ENCODE measurements around the gene KRT1.

KRT1 gene

DNA sequence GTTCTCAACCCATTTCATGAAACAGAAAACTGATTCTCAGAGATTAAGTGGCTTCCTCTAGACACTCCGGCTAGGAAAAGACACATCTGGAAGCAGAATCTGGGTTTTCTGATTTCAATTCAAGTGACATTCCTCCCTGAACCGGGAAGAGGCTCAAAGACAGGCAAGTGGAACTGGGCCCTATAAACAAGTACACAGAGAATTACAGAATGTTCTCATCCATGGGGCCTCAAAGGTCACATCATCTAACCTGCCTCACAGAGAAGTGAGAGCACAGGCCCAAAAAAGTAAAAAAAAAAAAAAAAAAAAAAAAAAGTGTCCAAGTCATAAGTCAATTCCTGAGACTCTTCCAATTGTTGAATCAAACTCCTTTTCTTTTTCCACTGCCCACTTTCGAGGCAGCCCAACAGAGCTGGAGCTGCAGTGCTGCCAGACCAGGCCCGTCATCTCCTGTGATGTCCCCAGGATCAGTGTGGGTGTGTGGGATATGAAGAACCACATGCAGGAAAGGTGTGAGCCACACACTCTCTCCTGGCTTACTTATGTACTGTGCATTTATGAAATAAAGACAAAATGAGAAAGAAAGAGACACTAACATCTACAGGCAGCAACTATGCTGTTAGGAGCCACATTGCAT is 2.8 kb upstream of the KRT1 start:
- Mint-ChIP-seq H3K4me1 (ENCODE audit: low read depth) (no peaks in the 10 kb centered on the region), H3K4me3 (no peak overlapping the region), H3K36me3 (ENCODE audit: low read depth) (no peaks in the 10 kb centered on the region), H3K27me3 (peaks cover 11% of the 10 kb centered on the region), H3K27ac (no peak overlapping the region), H3K9me3 (no peaks in the 10 kb centered on the region)
- intact Hi-C loops (cut with micrococcal nuclease): loop anchor here (2.0 kb wide), 1 partner anchor 28 kb away; no protein-coding TSS in a partner anchor

DNA sequence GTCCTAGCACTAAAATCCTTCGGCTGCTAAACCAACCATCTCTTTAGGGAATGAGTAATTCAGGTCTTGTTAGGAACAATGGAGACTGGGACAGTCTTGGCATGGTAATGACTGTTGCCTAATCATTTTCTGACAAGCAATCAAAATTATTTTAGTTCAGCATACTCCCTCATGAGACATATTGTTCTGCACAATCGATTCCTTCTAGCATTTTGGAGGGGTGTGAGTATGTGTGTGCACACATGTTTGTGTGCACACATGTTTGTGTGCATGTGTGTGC is 2.1 kb upstream of the KRT1 start:
- H3K27me3 Mint-ChIP-seq: peaks cover 10% of the 10 kb centered on the region
- intact Hi-C loops (cut with micrococcal nuclease): loop anchor here (2.0 kb wide), 1 partner anchor 28 kb away; no protein-coding TSS in a partner anchor
- no peak overlapping the region for H3K27ac Mint-ChIP-seq
- no peaks in the 10 kb centered on the region for H3K4me1 Mint-ChIP-seq (ENCODE audit: low read depth)
- H3K36me3 Mint-ChIP-seq (ENCODE audit: low read depth): no peaks in the 10 kb centered on the region
- H3K9me3 Mint-ChIP-seq: no peaks in the 10 kb centered on the region
- no peak overlapping the region for H3K4me3 Mint-ChIP-seq

DNA sequence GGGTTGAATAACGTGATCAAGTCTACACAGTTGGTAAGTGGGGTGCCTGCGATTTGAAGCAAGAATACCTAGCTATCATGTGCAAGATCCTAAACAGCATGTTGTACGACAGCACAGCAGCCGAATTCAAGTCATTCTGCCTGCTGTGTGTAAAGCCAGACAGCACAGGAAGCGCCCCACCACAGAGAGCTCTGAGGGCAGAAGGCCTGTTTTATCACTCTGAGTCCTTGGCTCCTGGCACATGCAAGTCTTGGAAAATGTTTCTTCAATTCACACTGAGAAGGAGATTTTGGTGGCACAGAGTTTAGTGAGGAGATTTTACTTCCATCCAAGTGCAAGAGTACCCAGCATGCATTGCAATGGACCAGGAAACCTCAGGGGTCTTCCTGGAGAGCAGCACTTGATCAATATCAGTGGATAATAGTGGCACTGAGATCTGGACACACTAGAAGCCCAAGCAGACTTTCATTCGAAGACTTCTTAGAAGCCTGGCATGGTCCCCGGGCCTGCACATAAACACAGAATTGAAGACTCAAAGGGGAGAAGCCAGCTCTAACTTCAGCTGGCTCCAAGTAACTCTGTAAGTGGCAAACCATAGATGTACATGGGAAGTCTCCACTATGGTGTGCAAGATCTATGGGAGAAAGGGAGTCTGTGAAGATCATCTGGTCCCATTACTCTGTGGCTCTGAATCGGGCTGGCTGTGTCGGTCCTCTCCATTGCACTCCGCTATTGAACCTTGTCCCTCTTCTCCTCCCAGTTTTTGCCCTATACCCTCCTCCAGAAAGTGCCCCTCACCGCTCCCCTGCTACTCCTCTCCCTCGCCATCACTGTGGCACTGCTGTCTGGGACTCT is 1.5 kb upstream of the KRT1 start:
- intact Hi-C loops (cut with micrococcal nuclease): loop anchor here (2.0 kb wide), 1 partner anchor 29 kb away; no protein-coding TSS in a partner anchor
- Mint-ChIP-seq H3K27me3 (peaks cover 10% of the 10 kb centered on the region), H3K4me1 (ENCODE audit: low read depth) (no peaks in the 10 kb centered on the region), H3K27ac (no peak overlapping the region), H3K4me3 (no peak overlapping the region), H3K36me3 (ENCODE audit: low read depth) (no peaks in the 10 kb centered on the region), H3K9me3 (no peaks in the 10 kb centered on the region)

- H3K27me3 Mint-ChIP-seq: peaks cover 10% of the 10 kb centered on the region
- intact Hi-C loops (cut with micrococcal nuclease): no loop called here
- no peaks in the 10 kb centered on the region for H3K36me3 Mint-ChIP-seq (ENCODE audit: low read depth)
- H3K27ac Mint-ChIP-seq: no peak overlapping the region
- no peak overlapping the region for H3K4me3 Mint-ChIP-seq
- no peaks in the 10 kb centered on the region for H3K9me3 Mint-ChIP-seq
- no peaks in the 10 kb centered on the region for H3K4me1 Mint-ChIP-seq (ENCODE audit: low read depth)
Observed at GRCh38 chr12:52679875-52680274, 332 bp downstream of the KRT1 start.

GRCh38 chr12:52677671-52678070 is 2.5 kb downstream of the KRT1 start:
- no peaks in the 10 kb centered on the region for H3K4me1 Mint-ChIP-seq (ENCODE audit: low read depth)
- intact Hi-C loops (cut with micrococcal nuclease): no loop called here

GRCh38 chr12:52677126-52677525 is 3.1 kb downstream of the KRT1 start:
- H3K27ac Mint-ChIP-seq: no peak overlapping the region
- H3K27me3 Mint-ChIP-seq: peaks cover 8% of the 10 kb centered on the region
- intact Hi-C loops (cut with micrococcal nuclease): no loop called here
- H3K4me1 Mint-ChIP-seq (ENCODE audit: low read depth): no peaks in the 10 kb centered on the region
- H3K9me3 Mint-ChIP-seq: no peaks in the 10 kb centered on the region
- no peak overlapping the region for H3K4me3 Mint-ChIP-seq
- H3K36me3 Mint-ChIP-seq (ENCODE audit: low read depth): no peaks in the 10 kb centered on the region

More at GRCh38 chr12:52677671-52678070, 2.5 kb downstream of the KRT1 start:
- Mint-ChIP-seq H3K27me3 (peaks cover 8% of the 10 kb centered on the region), H3K27ac (no peak overlapping the region), H3K4me3 (no peak overlapping the region), H3K9me3 (no peaks in the 10 kb centered on the region), H3K36me3 (ENCODE audit: low read depth) (no peaks in the 10 kb centered on the region)

- intact Hi-C loops (cut with micrococcal nuclease): no loop called here
- Mint-ChIP-seq H3K27ac (no peak overlapping the region), H3K27me3 (peaks cover 8% of the 10 kb centered on the region), H3K36me3 (ENCODE audit: low read depth) (no peaks in the 10 kb centered on the region), H3K4me3 (no peak overlapping the region), H3K9me3 (no peaks in the 10 kb centered on the region), H3K4me1 (ENCODE audit: low read depth) (no peaks in the 10 kb centered on the region)
Observed at GRCh38 chr12:52676163-52676562, 4.0 kb downstream of the KRT1 start.

GRCh38 chr12:52675301-52675701 is 4.9 kb downstream of the KRT1 start:
- Mint-ChIP-seq H3K4me3 (no peak overlapping the region), H3K27ac (no peak overlapping the region), H3K4me1 (ENCODE audit: low read depth) (no peaks in the 10 kb centered on the region), H3K36me3 (ENCODE audit: low read depth) (no peaks in the 10 kb centered on the region), H3K9me3 (no peaks in the 10 kb centered on the region), H3K27me3 (peaks cover 8% of the 10 kb centered on the region)
- intact Hi-C loops (cut with micrococcal nuclease): no loop called here

- Mint-ChIP-seq H3K4me3 (no peak overlapping the region), H3K4me1 (ENCODE audit: low read depth) (no peaks in the 10 kb centered on the region), H3K9me3 (no peaks in the 10 kb centered on the region), H3K27ac (no peak overlapping the region), H3K36me3 (ENCODE audit: low read depth) (no peaks in the 10 kb centered on the region), H3K27me3 (peaks cover 5% of the 10 kb centered on the region)
- intact Hi-C loops (cut with micrococcal nuclease): no loop called here
Observed at GRCh38 chr12:52674433-52674775, 5.8 kb downstream of the KRT1 start.

DNA sequence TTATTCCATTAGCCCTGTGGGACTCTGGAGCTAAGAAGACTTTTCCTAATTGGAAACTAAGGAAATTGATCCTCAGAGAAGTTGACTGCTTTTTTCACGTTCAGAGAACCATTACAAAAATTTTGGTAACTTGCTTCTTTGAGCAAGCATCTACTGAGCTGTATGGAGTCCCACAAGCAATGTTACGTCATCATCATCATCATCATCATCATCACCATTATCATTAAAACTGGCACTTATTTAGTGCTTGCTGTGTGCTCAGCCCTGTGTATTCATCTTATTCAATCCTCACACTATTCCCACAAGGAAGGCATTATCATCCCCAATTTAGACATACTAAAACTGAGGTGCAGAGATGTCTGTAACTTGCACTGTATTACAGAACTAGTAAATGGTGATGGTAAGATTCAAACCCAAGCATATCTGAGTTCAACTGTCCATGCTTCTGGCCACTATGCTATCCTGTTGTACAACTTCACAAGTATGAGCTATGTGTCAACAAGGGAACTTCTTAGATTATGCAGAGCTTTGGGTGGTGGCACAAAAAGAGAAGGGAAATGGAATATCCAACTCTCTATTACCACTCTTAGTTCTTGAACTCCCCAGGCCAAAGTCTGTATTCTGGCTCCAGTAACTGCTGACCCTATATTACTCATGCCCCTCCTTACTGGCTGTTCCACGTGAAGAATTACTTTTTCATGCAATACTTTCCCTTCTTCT is 6.3 kb downstream of the KRT1 start:
- intact Hi-C loops (cut with micrococcal nuclease): no loop called here
- no peak overlapping the region for H3K27ac Mint-ChIP-seq
- no peaks in the 10 kb centered on the region for H3K36me3 Mint-ChIP-seq (ENCODE audit: low read depth)

GRCh38 chr12:52673217-52673616 is 7.0 kb downstream of the KRT1 start:
- Mint-ChIP-seq H3K9me3 (no peaks in the 10 kb centered on the region), H3K36me3 (ENCODE audit: low read depth) (no peaks in the 10 kb centered on the region), H3K4me1 (ENCODE audit: low read depth) (no peaks in the 10 kb centered on the region), H3K27ac (no peak overlapping the region), H3K4me3 (no peak overlapping the region), H3K27me3 (peaks cover 5% of the 10 kb centered on the region)
- intact Hi-C loops (cut with micrococcal nuclease): no loop called here

More for the DNA sequence above, 6.3 kb downstream of the KRT1 start:
- no peak overlapping the region for H3K4me3 Mint-ChIP-seq
- peaks cover 5% of the 10 kb centered on the region for H3K27me3 Mint-ChIP-seq
- no peaks in the 10 kb centered on the region for H3K9me3 Mint-ChIP-seq
- H3K4me1 Mint-ChIP-seq (ENCODE audit: low read depth): no peaks in the 10 kb centered on the region

DNA sequence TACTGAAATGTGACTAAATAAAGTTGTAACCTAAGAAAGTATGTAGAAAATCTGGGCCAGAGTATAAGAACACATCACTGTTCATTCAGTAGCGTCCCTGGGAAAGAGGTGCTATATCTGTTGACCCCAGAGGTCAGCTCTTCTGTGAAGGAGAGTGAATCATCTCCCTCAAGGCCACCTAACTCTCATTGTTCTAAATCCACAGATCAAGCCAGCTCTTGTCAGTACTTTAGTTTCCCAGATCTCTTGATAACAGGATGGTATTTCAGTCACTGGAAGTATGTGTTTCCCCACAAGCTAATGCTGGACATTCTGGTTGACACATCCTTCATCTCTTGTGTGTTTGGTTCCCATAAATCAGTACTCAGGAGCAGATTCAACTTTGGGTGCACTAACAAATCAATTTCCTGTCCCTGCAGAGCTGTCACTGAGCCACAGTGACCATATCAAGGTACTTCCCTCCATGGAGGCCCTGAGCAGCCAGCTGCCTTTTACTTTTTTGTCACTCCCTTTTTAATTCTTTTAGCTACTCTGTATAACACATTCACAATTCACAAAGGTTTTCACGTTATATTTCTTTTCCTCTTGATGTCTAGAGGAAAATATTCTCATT is 7.8 kb downstream of the KRT1 start:
- no peak overlapping the region for H3K27ac Mint-ChIP-seq
- H3K27me3 Mint-ChIP-seq: peaks cover 2% of the 10 kb centered on the region
- no peak overlapping the region for H3K4me3 Mint-ChIP-seq
- no peaks in the 10 kb centered on the region for H3K36me3 Mint-ChIP-seq (ENCODE audit: low read depth)
- no peaks in the 10 kb centered on the region for H3K4me1 Mint-ChIP-seq (ENCODE audit: low read depth)
- intact Hi-C loops (cut with micrococcal nuclease): no loop called here
- no peaks in the 10 kb centered on the region for H3K9me3 Mint-ChIP-seq

GRCh38 chr12:52670961-52671360 is 9.2 kb downstream of the KRT1 start:
- H3K4me1 Mint-ChIP-seq (ENCODE audit: low read depth): no peaks in the 10 kb centered on the region
- intact Hi-C loops (cut with micrococcal nuclease): no loop called here
- peaks cover 2% of the 10 kb centered on the region for H3K27me3 Mint-ChIP-seq
- no peak overlapping the region for H3K27ac Mint-ChIP-seq
- H3K36me3 Mint-ChIP-seq (ENCODE audit: low read depth): no peaks in the 10 kb centered on the region
- no peak overlapping the region for H3K4me3 Mint-ChIP-seq
- no peaks in the 10 kb centered on the region for H3K9me3 Mint-ChIP-seq

DNA sequence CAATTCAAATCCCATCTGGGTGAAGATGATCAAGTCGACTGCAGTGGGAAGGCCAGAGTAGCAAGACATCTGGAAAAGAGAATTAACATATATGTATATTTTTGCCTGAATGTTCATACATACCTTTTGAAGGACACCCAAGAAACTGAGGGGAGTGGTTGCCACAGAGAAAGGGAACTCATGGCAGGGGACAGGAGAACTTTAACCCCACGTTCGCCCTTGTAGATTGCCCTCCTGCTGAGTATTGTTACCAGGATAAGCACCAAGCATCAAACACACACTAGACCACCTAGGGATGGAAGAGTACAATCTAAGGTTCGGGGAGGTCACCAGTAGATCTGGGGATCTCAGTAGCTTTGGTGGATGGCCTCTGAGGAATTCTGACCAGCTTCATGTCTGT is 9.7 kb downstream of the KRT1 start:
- intact Hi-C loops (cut with micrococcal nuclease): no loop called here
- H3K36me3 Mint-ChIP-seq (ENCODE audit: low read depth): no peaks in the 10 kb centered on the region

More for the DNA sequence above, 9.7 kb downstream of the KRT1 start:
- H3K27ac Mint-ChIP-seq: no peak overlapping the region
- H3K9me3 Mint-ChIP-seq: no peaks in the 10 kb centered on the region
- peaks cover 2% of the 10 kb centered on the region for H3K27me3 Mint-ChIP-seq
- no peak overlapping the region for H3K4me3 Mint-ChIP-seq
- no peaks in the 10 kb centered on the region for H3K4me1 Mint-ChIP-seq (ENCODE audit: low read depth)
